Thyroid gland (tissue), 4 donors: ENCODE results near the gene ZSCAN1. TPM values are rescaled to one million over a fixed set of nuclear protein-coding genes. Genes with fewer than 3 reads are reported as not detected.

Source experiments
- DNase-seq, 2 donors: peaks; one replicate each; pipeline ENCODE4 v3.0.0-alpha.2; 2019
- H3K27ac ChIP-seq, 3 donors: fragments of 200-600 bp; sonication (generic); 1 replicate in 2 of 3; 2 replicates in 1 of 3; pipeline ENCODE4 v1.5.1; 2016 to 2019; ENCODE audit warnings: mild to moderate bottlenecking in 1 of 3, moderate library complexity in 1 of 3
- H3K27me3 ChIP-seq: fragments of 200-600 bp; sonication (generic); one replicate; pipeline ENCODE4 v1.5.1; 2019
- H3K36me3 ChIP-seq, 2 donors: fragments of 200-600 bp; sonication (generic); one replicate each; pipeline ENCODE4 v1.5.1; 2016 to 2019
- H3K4me1 ChIP-seq, 2 donors: fragments of 200-600 bp; sonication (generic); one replicate each; pipeline ENCODE4 v1.5.1; 2017 to 2019
- H3K4me3 ChIP-seq, 3 donors: fragments of 200-600 bp; sonication (generic); replicated peaks in 1 of 3; 1 replicate in 2 of 3; 2 replicates in 1 of 3; pipeline ENCODE4 v1.5.1; 2016; ENCODE audit warnings: mild to moderate bottlenecking in 1 of 3
- H3K9me3 ChIP-seq: fragments of 200-600 bp; sonication (generic); one replicate; pipeline ENCODE4 v1.5.1; 2017
- POLR2A ChIP-seq, 2 donors: fragments of 450-650 bp; IDR thresholded peaks; one replicate each; pipeline ENCODE4 v1.6.1; 2017; ENCODE audit warnings: antibody characterized with exemption in 2 of 2, mild to moderate bottlenecking in 2 of 2, moderate library complexity in 1 of 2
- WGBS, 2 donors: methylation state at CpG; one replicate each; pipeline ENCODE4 v1.1.5; 2017; 5-methylcytosine and 5-hydroxymethylcytosine counted together
- intact Hi-C: fragments of 100-400 bp; cut with DNase I; formaldehyde crosslinking; loops from one replicate; pipeline ENCODE4 v1.15.1; 2023
- total RNA-seq, 4 donors: library from RNA; depleted of rRNA; stranded (reverse); fragments of >200 nt; gene quantifications; one replicate each; pipeline ENCODE4 v1.2.3, GENCODE V29; 2016
- TF ChIP-seq, protein P1 (sequence below), 6 experiments: fragments of 200-600 bp in 3 of 6; fragments of 450-650 bp in 3 of 6; sonication (generic) in 3 of 6; IDR thresholded peaks; one replicate each; pipeline ENCODE4 v1.5.1; 2016 to 2019; ENCODE audit warnings: antibody characterized with exemption in 6 of 6, mild to moderate bottlenecking in 2 of 6, inconsistent platforms in 1 of 6, moderate library complexity in 1 of 6

Gene ZSCAN1
- total RNA-seq, 4 donors from 2014 or later = 0.88 to 7.5 (median 3.4) TPM

DNA sequence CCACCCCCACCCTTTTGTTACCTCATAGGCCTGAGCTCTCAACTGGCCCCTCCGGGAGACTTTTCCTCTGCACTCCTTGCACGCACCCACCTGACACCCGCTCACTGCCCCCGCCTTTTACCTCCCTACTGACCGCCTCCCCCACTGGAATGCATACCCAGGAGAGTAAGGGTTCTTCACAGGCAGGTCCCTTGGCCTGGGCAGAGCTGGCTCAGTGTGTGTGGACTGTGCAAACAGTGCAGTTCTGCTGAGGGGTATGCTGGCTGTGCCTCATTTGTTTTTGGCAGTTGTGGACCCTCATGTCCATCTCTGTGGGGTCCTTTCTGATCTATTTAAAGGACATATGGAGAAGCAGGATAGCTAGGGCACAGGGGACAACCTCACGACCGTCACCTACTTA lies 59.2 kb downstream of the ZSCAN1 start:
- DNase-seq = no peak
- Histone ChIP-seq H3K27me3 (no peaks in the 10 kb centered on the region), H3K4me3 (no peak overlapping the region), H3K9me3 (no peaks in the 10 kb centered on the region), H3K4me1 (peaks cover 8 to 14% of the 10 kb centered on the region in 2 donors), H3K36me3 (peaks cover 0 to 5% of the 10 kb centered on the region in 2 donors), H3K27ac (no peak overlapping the region)
- no peak for TF ChIP-seq POLR2A (IDR thresholded peaks at IDR 0.05)
- TF ChIP-seq, protein P1, sequence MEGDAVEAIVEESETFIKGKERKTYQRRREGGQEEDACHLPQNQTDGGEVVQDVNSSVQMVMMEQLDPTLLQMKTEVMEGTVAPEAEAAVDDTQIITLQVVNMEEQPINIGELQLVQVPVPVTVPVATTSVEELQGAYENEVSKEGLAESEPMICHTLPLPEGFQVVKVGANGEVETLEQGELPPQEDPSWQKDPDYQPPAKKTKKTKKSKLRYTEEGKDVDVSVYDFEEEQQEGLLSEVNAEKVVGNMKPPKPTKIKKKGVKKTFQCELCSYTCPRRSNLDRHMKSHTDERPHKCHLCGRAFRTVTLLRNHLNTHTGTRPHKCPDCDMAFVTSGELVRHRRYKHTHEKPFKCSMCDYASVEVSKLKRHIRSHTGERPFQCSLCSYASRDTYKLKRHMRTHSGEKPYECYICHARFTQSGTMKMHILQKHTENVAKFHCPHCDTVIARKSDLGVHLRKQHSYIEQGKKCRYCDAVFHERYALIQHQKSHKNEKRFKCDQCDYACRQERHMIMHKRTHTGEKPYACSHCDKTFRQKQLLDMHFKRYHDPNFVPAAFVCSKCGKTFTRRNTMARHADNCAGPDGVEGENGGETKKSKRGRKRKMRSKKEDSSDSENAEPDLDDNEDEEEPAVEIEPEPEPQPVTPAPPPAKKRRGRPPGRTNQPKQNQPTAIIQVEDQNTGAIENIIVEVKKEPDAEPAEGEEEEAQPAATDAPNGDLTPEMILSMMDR (IDR thresholded peaks at IDR 0.05) = no peak
- intact Hi-C loops = no loop called here
- 93 to 96% methylated on average over 7 of the region's 7 CpGs for WGBS, 2 donors

DNA sequence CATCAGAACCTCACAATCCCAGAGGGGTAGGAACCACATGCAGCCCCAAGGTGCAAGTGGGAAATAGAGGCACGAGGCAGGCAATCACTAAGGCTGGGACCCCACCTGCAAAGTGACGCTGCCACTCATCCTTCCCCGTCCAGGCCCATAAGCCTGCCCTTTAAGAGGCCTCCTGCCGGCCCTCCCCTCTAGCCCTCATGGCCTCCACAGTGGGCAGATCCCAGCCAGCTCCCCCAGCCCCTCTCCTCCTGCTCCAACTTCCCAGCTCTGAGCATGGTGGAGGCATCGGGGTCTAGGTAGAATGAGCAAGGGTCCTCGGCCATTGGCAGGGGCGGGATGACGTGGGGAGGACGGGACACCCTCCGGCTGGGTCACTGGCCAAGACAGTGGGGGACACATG lies 61.5 kb downstream of the ZSCAN1 start:
- no peaks in the 10 kb centered on the region for H3K9me3 ChIP-seq
- H3K36me3 ChIP-seq = no peaks in the 10 kb centered on the region
- no peak overlapping the region for H3K4me3 ChIP-seq
- no peak overlapping the region for H3K27ac ChIP-seq
- no peak for DNase-seq
- 98% methylated on average over 5 to 10 of the region's 10 CpGs for WGBS, 2 donors
- H3K27me3 ChIP-seq = no peaks in the 10 kb centered on the region
- no peak for TF ChIP-seq POLR2A (IDR thresholded peaks at IDR 0.05)
- TF ChIP-seq, protein P1 (IDR thresholded peaks at IDR 0.05) = no peak
- intact Hi-C loops = loop anchor here (5.0 kb wide), 2 partner anchors 62 to 78 kb away; no protein-coding TSS in a partner anchor
- peaks cover 12 to 19% of the 10 kb centered on the region in 2 donors for H3K4me1 ChIP-seq

DNA sequence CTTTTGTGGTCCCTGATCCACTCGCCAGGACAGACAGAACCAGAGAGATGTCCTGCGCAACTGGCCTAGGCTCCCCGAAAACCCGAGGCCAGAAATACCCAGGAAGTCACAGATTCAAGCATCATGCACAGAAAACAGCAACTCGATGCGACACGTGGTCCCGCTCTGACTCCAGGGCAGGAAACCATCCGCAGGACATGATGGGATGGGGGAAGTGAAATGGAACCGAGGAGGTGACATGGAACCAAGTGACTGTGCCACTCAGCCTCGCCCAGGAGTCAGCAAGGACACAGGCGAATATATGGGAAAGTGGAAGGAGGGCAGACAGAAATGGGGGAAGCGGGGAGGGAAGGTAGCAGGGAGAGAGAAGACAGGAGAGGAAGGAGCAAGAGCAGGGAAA lies 63.1 kb downstream of the ZSCAN1 start:
- TF ChIP-seq POLR2A (IDR thresholded peaks at IDR 0.05) = no peak
- TF ChIP-seq, protein P1 (IDR thresholded peaks at IDR 0.05) = no peak
- peak overlapping the region in 1 of 3 donors; percentile 96 for H3K4me3 ChIP-seq
- no peaks in the 10 kb centered on the region for H3K36me3 ChIP-seq
- intact Hi-C loops = loop anchor here (5.0 kb wide), 2 partner anchors 60 to 80 kb away; no protein-coding TSS in a partner anchor
- 60 to 72% methylated on average over 13 of the region's 13 CpGs for WGBS, 2 donors
- peak overlapping the region; percentile 94 to 98 (median 97) for H3K27ac ChIP-seq
- peak; percentile 54 to 61 for DNase-seq
- H3K27me3 ChIP-seq = no peaks in the 10 kb centered on the region
- H3K4me1 ChIP-seq = peaks cover 12 to 19% of the 10 kb centered on the region in 2 donors
- no peaks in the 10 kb centered on the region for H3K9me3 ChIP-seq

DNA sequence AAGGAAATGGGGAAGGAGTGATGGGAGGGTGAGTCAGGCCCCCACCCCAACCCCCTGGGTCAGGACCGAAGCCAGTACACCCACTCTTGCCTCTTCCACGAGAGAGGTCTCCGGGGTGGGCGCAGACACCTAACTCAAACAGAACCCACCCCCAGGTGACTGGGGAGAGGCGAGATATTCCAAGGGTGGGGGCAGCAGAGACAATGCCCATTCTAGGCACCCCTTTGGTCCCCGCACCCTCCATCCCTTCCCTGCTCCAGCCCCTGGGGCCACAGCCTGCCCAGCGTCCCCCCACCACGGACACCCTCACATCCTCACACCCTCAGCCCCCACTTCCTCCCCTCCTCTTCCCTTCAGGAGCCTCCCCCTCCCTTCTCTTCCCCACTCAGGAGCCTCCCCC lies 63.5 kb downstream of the ZSCAN1 start:
- H3K36me3 ChIP-seq = no peaks in the 10 kb centered on the region
- H3K4me3 ChIP-seq = peak overlapping the region in 2 of 3 donors; percentile 96 to 97
- H3K9me3 ChIP-seq = no peaks in the 10 kb centered on the region
- TF ChIP-seq, protein P1 (IDR thresholded peaks at IDR 0.05) = no peak
- TF ChIP-seq POLR2A (IDR thresholded peaks at IDR 0.05) = no peak
- intact Hi-C loops = loop anchor here (5.0 kb wide), 2 partner anchors 60 to 80 kb away; no protein-coding TSS in a partner anchor
- no peak for DNase-seq
- H3K27me3 ChIP-seq = no peaks in the 10 kb centered on the region
- peak overlapping the region; percentile 94 to 98 (median 97) for H3K27ac ChIP-seq
- peaks cover 12 to 19% of the 10 kb centered on the region in 2 donors for H3K4me1 ChIP-seq
- 30 to 32% methylated on average over 8 of the region's 8 CpGs for WGBS, 2 donors

DNA sequence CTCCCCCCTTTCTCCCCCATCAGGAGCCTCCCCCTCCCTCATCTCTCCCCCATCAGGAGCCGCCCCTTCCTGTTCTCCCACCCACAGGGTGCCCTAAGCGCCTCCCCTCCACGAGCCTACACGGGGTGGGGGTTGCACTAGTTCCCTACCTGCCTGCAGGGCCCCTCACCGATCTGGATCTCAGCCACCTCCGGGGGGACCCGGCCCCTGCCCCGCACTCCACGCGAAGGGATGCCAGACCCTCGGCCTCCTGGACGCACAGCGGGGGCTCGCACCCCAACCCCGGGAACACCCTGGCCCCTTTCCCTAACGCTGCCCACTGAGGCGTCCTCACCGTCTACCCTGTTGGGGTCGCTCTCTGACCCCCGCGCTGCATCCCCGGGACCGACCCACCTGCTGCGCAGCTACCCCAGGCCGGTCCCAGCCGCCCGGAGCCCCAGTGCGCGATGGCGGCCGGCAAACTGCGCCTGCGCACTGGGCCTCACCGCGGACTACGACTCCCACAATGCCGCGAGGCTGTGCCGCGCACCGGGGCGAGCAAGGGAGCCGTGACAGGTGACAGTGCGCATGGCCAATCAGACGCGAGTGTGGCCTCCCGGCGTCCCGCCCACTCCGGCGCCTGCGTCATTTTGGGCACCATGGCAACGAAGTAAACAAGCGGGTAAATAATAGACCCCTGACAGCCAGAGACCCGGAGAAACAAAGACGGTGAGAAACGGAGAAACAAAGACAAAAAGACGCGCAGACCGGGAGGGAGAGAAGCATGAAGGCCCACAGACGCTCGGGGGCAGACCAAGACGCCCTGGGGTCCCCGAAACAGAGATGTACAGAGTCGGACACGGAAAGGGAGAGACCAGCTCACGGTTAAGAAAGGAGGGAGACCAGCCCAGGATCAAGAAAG lies 64.2 kb downstream of the ZSCAN1 start, which contains the start of gene ZSCAN18:
Gene ZSCAN18 (minus strand): TSS at position 451 of the 901 bp plus-strand sequence. CDS start 7,964 bp downstream, outside the sequence.
- intact Hi-C loops = loop anchor here (5.0 kb wide), 2 partner anchors 59 to 81 kb away; no protein-coding TSS in a partner anchor
- TF ChIP-seq POLR2A (IDR thresholded peaks at IDR 0.05) = peak; percentile 44 to 85
- TF ChIP-seq, protein P1 (IDR thresholded peaks at IDR 0.05) = no peak
- no peaks in the 10 kb centered on the region for H3K36me3 ChIP-seq
- H3K4me1 ChIP-seq = peaks cover 12 to 19% of the 10 kb centered on the region in 2 donors
- WGBS, 2 donors = 1% methylated on average over 29 to 31 of the region's 67 CpGs
- H3K4me3 ChIP-seq = peak within 1 kb of the TSS; percentile 87 to 97 (median 96)
- peak within 1 kb of the TSS; percentile 94 to 98 (median 97) for H3K27ac ChIP-seq
- DNase-seq = peak; percentile 98 to 99
- H3K27me3 ChIP-seq = no peaks in the 10 kb centered on the region
- H3K9me3 ChIP-seq = no peaks in the 10 kb centered on the region
